GM23248 (cell line): ENCODE results near the gene SPATS2L.

Experiments used
- EZH2 ChIP-seq: fragments of 200-600 bp; sonication (generic); IDR thresholded peaks from 2 replicates; pipeline ENCODE4 v1.6.1; 2018; ENCODE audit warnings: antibody characterized with exemption, mild to moderate bottlenecking; ENCODE audit not compliant: insufficient read depth, poor library complexity, severe bottlenecking
- EZH2phosphoT487 ChIP-seq: fragments of 200-600 bp; sonication (generic); IDR thresholded peaks from 2 replicates; pipeline ENCODE4 v1.6.1; 2018; ENCODE audit warnings: antibody characterized with exemption, moderate library complexity, mild to moderate bottlenecking, low read depth; ENCODE audit not compliant: insufficient read depth

DNA sequence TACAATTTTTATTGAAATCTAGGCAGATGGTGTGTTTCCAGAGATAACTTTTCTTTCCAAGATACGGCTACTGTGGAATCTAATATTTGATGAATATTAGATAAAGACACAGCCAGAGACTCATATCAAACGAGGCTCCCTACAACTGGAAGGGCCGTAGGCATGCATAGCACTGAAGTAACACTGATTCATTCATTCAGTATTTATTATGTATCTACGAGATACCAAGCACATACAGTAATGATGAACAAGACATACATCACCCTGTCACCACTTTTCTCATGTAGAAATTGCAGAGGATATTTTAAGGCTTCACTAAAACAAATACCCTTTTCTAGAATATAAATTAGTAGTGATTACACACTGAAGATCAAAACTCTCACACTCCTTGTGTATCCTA, 128.9 kb downstream of the SPATS2L start:
- TF ChIP-seq EZH2 = no peak
- TF ChIP-seq EZH2phosphoT487 = 0 out of 2 replicates have a peak, but pooled peaks have one; percentile 18
